HG02642 (cell line): ENCODE results near the gene PGLYRP4.
"Not testable (repeated sequence)": the region's sequence is repeated elsewhere in the genome, so short reads cannot be mapped to it uniquely, and the experiment has no call there.

ENCODE experiments used
- ATAC-seq: cut with Tn5 transposase; IDR thresholded peaks from one replicate; pipeline ENCODE4 v1.9.1; 2021; ENCODE audit warnings: mild to moderate bottlenecking; ENCODE audit not compliant: unreplicated experiment, poor library complexity

Gene PGLYRP4

DNA sequence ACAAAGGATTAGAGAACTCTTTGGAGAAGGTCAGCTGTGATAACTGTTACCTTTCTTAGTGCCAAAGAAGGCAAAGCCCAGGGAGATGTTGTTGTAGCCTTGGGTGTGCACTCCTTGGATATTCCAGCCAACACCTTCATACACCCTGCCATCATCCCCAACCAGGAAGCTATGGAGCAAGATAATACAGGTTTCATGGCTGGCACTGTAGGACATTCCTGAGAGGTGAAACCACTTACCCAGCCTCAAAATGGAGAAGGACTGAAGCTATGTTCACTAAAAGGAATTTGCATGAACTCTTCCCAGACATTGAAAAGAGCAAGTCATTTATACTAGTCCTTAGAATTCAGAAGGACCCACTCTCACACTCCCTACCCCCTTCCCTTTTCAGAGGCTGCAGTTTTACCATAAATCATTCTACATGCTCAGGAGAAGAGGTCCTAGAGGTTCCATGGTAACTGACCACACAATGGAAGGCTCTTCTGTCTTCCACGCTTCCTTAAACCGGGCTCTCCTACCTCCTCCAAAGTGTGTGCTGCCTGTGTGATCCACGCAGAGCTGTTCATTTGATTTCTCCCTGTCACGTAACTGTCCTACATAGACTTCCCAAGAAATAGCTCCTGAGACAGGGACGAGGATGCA is 5.5 kb downstream of the PGLYRP4 start:
- no peak for ATAC-seq

DNA sequence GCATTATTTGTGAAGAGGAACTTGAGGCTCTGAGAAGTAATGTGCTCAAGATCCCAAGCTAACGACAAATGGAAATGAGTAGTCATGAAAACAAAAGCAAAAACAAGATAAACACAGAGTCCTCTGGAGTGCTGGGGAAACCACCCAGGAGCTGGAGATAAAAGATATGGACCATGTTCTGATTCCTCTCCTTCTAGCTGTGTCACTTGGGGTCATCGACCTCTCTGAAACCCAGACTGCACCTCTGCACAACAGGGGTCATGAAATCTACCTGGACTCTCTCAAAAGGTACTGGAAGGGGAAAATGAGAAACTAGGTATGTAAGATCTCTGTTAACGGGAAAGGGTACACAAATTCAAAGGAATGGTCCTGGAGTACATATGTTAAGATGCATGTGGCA is 6.5 kb downstream of the PGLYRP4 start:
- no peak for ATAC-seq

DNA sequence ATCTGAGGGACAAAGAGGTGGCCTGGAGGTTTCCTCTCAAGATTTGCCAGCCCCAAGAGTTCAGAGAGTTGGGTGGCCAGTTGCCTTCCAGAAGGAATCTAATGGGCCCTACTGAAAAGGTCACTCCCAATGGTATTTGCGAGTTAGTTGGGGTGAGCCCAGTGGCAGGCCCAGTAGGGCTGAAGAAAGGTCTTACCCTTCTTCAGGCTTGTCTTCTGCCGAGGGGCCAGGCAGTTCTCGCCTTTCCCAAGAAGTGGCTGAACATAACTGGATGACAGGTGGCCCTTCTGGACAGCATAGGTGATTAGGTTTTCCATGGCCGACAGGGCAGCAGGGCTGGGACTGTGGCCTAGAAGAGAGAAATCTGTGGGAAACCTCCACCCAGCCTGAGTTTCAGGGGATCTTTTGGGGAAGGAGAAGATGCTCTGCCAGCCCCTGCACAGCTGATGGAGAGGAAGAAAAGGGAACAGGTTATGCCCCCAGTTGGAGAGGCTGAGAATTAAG is 7.2 kb downstream of the PGLYRP4 start:
- no peak for ATAC-seq

DNA sequence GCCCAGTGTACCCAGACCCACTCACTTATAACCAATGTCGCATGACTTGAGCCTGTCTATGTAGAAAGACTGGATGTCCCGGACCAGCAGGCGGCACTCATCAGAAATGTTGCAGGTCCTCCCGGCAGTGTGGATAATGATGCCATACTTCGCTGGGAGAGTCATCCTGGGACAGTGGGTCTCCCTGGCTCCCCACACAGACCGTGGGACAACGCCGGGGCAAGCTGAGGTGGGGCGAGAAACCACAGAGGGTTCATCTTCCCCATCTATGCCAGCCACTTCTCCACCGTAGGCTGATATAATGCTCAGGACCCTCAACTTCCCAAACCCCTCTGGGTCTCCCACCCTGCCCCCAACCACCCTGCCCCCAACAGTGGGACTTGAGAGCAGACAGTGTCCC is 8.3 kb downstream of the PGLYRP4 start:
- ATAC-seq: no peak

- ATAC-seq: no peak
These were observed 8.8 kb downstream of the PGLYRP4 start for GRCh38 chr1:153339802-153340201.

DNA sequence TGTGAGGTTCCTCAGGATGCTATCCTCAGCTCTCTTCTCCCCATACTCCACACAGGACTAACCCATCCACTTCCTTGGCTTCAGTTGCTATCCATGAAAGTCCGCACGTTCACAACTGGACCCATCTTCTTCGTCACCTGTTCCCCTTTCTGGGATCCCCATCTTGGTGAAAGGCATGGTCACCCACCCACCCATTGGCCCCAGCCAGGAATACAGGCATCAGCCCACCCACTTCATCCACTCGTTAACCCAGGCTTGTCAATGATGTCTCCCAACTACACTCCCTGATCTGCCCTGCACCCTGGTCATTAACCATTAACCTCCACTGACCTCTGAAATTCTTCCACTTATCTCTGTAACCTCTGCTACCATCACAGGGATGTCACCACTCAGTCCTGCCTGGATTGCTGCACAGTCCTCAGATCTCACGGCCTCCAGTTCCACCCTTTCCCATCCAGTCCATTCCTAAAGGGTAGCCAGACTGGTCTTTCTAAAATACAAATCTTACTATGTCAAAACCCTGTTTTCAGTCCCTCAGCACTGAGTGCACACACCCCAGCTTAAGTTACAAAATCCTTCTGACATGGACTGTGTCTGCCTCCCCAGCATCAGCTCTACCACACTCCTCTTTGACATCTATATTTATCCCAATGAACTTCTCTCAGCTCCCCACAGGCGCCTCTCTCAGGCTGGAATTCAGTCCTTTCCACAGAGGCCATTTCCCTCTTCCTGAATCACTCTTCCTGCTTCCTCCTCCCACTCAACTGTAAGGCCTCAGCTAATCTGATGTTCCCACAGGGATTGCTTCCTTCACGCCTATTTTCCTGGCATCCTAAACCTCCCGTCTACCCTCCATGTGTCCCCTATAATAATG is 10.4 kb downstream of the PGLYRP4 start:
- no peak for ATAC-seq

DNA sequence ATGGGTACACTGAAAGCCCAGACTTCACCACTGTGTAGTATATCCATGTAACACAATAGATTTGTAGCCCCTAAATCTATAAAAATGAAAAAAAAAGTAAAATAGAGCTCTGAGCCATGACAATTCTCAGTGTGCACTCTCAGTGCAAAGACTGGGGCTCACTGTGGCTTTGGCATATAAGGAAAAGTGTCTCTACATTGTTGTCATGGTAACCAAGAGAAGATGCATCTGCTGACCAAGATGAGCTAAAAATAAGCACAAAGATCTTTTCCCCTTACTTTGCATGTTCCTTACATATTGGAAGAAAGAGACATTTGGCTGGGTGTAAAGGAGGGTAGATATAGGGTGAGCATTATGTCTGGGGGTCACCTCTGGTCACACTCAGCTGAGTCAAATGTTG is 12.0 kb downstream of the PGLYRP4 start:
- ATAC-seq: no peak

DNA sequence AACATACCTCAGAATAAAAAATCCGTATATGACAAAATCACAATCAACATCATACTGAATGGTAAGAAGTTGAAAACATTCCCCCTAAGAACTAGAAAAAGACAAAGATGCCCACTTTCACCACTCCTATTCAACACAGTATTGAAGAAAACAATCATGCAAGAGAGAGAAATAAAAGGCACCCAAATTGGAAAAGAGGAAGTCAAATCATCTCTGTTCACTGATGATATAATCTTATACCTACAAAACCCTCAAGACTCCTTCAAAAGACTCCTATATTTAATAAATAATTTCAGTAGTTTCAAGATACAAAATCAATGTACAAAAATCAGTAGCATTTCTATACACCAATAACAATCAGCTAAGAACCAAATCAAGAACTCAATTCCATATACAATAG is 14.7 kb downstream of the PGLYRP4 start:
- no peak for ATAC-seq

DNA sequence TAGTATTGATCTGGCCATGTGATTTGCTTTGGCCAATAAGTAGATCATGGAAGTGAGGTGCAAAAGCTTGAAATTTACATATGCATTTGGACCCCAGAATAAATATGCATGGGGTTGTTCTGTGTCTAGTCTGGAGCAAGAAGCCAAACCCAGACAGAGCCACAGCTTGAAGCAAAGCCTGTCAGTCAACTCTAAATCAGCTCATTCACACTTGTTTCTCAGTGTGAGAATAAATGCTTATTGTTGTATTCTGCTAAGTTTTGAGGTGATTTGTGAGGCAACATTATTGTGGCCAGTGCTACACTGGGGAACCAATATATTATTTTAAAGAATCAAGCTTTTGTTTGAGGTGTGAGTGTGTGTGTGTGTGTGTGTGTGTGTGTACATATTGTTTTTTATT is 23.7 kb downstream of the PGLYRP4 start:
- ATAC-seq: no peak

- no peak for ATAC-seq
These were observed 26.1 kb downstream of the PGLYRP4 start for GRCh38 chr1:153322568-153322967.

DNA sequence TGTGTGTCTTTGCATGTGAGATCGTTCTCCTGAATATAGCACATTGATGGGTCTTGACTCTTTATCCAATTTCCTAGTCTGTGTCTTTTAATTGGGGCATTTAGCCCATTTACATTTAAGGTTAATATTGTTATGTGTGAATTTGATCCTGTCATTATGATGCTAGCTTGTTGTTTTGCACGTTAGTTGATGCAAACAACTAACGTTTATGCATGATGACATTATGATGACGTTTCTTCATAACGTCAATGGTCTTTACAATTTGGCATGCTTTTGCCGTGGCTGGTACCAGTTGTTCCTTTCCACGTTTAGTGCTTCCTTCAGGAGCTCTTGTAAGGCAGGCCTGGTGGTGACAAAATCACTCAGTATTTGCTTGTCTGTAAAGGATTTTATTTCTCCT is 30.5 kb downstream of the PGLYRP4 start:
- ATAC-seq: not testable (repeated sequence)

- ATAC-seq: not testable (repeated sequence)
These were observed 32.6 kb downstream of the PGLYRP4 start for GRCh38 chr1:153316013-153316412.

GRCh38 chr1:153314388-153314787 is 34.3 kb downstream of the PGLYRP4 start:
- not testable (repeated sequence) for ATAC-seq

DNA sequence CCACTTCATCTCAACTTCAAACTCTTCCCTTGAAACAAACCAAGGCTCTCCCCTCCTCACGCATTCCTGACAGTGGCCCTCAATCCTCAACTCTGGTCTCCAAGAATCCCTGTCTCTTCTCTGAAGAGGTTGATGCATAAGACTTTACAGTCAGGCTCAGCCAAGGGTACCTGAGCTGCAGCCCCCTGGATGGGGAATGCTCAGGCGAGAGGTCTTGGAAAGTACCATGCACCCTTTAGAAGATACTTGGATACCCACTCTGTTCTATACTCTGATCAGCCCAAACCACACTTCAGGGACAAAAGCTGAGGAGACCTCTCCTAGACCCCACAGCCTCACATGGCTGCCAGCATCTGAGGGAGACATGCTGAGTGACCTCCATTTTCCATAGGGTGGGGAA is 35.4 kb downstream of the PGLYRP4 start:
- no peak for ATAC-seq

DNA sequence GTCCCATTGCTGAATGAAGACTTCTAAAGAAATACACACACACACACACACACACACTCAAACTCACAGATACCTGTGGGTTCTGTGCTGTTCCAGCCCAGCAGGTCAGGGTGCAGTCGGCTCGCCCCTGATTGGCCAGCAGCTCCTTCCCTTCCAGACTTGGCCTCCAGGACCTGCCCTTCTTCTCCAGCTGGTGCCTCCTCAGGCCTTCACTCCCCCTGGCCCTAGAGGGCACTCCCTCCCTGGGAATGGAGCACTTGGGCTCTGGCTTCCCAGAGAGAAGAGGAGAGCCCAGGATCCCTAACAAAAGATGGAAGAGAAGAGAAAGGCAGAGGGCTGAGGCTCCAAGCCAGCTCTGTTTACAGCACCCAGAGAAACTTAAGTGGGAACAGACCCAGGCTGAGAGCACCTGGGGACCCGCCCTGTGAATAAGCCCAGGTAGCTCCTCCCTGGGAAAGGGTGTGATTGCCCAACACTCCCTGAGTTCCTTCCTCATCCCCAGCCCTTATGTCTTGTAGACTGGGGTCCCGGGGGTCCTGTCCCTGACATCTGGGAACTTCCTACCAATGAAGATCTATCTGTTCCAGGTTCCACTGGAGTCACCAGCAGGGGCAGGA is 36.0 kb downstream of the PGLYRP4 start, which contains the start of gene PGLYRP3:
Gene PGLYRP3 (minus strand): TSS at position 383 of the 617 bp plus-strand sequence. CDS start 2,287 bp downstream, outside the sequence.
- no peak for ATAC-seq

DNA sequence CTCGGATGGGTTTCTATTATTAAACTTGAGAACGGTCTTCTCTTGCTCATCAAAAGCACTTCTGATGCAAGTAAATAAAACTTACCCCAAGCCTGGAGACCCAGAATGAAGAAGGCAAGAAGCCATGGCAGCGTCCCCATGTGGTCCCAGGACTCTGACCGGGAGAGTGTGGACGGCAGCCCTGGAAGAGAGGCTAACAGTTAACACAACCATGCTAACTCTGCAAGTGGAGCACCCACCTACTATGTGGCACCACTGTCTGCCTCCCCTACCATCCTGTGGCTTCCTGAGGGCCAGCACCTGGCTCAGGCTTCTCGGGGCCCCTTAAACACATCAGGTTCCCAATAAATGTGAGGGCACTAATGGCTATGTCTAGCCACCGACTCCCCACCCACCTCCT is 38.1 kb downstream of the PGLYRP4 start:
- ATAC-seq: no peak

- ATAC-seq: no peak
These were observed 39.2 kb downstream of the PGLYRP4 start for GRCh38 chr1:153309441-153309840.

GRCh38 chr1:153308540-153308939 is 40.1 kb downstream of the PGLYRP4 start:
- ATAC-seq: no peak

DNA sequence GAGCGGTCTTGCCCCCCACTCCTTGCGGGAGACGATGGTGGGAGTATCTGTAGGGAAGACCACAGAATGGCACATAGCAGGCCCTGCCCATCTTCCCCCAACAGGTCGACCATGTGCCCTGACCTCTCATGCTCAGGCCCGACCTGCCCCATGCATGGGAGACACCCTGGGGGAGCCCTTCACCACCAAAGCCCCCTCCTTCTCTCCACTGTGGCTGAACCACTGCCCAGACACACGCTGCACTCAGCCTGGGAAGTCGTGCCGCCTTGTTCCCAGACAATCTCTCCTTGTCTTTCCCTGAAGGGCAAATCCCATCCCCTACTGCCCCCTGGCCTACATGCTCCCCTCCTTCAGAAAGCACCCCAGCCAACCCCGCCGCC is 41.4 kb downstream of the PGLYRP4 start:
- no peak for ATAC-seq

DNA sequence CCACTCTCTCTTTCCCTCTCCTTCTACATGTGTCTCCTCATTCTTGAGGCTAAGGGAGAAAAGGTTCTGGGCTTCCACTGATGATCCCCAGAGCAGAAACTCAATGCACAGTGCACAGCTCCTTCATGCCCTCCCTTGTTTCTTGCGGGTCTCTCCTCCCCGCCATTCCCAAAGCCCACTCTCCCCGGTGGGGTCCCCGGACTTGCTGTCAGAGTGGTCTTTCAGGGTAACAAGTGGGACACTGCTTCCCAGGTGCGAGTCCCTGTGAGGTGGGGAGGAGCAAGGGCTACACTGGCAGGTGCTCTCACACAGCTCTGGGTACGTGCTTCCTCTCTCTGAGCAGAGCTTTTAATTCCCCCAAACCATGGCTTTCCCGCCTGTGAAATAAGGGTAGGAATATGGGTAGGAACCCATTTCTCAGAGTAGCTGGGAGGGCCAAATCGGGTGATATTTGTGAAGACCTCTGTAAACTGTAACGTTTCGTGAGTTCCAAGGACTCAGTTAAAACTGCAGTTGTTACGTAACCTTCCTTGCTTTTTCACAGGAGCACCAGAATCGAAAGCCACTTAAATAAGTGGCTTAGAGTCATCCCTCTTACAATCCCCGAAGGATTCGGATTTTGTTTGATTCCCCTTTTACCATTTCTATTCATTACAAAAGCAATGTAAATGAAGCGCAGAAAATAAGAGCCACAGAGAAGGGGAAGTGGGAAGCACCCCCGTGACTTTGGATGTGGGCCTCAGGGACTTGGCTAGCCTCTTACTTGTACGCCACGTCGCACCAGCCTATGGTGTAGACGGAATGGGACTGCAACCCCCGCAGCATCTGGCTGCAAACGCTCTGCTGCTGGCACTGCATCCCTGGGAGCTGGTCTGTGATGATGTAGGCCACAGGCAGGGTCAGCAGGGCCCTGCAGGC is 42.1 kb downstream of the PGLYRP4 start:
- ATAC-seq: no peak
